Omental fat pad (tissue), 4 donors: ENCODE data around the gene SPACA7. TPM values are rescaled to one million over a fixed set of nuclear protein-coding genes. Genes with fewer than 3 reads are reported as not detected.
A peak's percentile ranks its signal among the peaks of the same experiment; 100 is the strongest.

Experiments used
- ATAC-seq: fragments of 150-250 bp; one replicate; pipeline ENCODE4 v1.9.1; 2016; ENCODE audit warnings: mild to moderate bottlenecking, moderate library complexity; ENCODE audit not compliant: low FRiP score
- DNase-seq: peaks from one replicate; pipeline ENCODE4 v3.0.0-alpha.2; 2019; ENCODE audit warnings: low spot score
- CTCF ChIP-seq, 3 donors: fragments of 450-650 bp; IDR thresholded peaks; one replicate each; pipeline ENCODE4 v1.5.1; 2016 to 2017; ENCODE audit warnings: antibody characterized with exemption in 3 of 3, mild to moderate bottlenecking in 3 of 3, moderate library complexity in 2 of 3
- total RNA-seq, 4 donors: library from RNA; depleted of rRNA; stranded (reverse); fragments of >200 nt; gene quantifications; one replicate each; pipeline ENCODE4 v1.1.0, GENCODE V29; 2016

SPACA7 gene
- total RNA-seq, 4 donors from 2014 or later = not detected

- TF ChIP-seq CTCF (IDR thresholded peaks at IDR 0.05) = no peak
These were observed 44.5 kb upstream of the SPACA7 start for GRCh38 chr13:112331675-112332074.

GRCh38 chr13:112332727-112333126 is 43.4 kb upstream of the SPACA7 start:
- no peak for ATAC-seq
- TF ChIP-seq CTCF (IDR thresholded peaks at IDR 0.05) = no peak
- DNase-seq = no peak

More at GRCh38 chr13:112331675-112332074, 44.5 kb upstream of the SPACA7 start:
- DNase-seq = no peak
- ATAC-seq = no peak

- ATAC-seq = peak; percentile 97
- DNase-seq = no peak
- no peak for TF ChIP-seq CTCF (IDR thresholded peaks at IDR 0.05)
These were observed 42.2 kb upstream of the SPACA7 start for GRCh38 chr13:112333756-112334543.

GRCh38 chr13:112335135-112335534 is 41.0 kb upstream of the SPACA7 start:
- ATAC-seq = no peak
- DNase-seq = no peak
- TF ChIP-seq CTCF (IDR thresholded peaks at IDR 0.05) = no peak

- ATAC-seq = no peak
- DNase-seq = no peak
- no peak for TF ChIP-seq CTCF (IDR thresholded peaks at IDR 0.05)
These were observed 34.7 kb upstream of the SPACA7 start for GRCh38 chr13:112341446-112341845.

GRCh38 chr13:112341976-112342735 is 34.0 kb upstream of the SPACA7 start:
- no peak for ATAC-seq
- no peak for DNase-seq
- TF ChIP-seq CTCF (IDR thresholded peaks at IDR 0.05) = no peak
